A549 treated with Hydrocortisone at 1 μM for 4 hours (cell line): Measurements from ENCODE around the gene CDR2L. TPM values are rescaled to one million over a fixed set of nuclear protein-coding genes. Genes with fewer than 3 reads are reported as not detected.

Source experiments
- total RNA-seq: library from RNA; stranded (reverse); fragments of 200-300 nt; extraction: Qiagen RNA extraction; gene quantifications from 5 replicates; pipeline ENCODE4 v1.2.3, GENCODE V29; 2022

CDR2L gene
- total RNA-seq = 65.6 to 80.7 TPM (median 75.4 TPM) in 5 replicates

GRCh38 chr17:74987418-74987908 lies at the start of gene CDR2L:
TSS of gene CDR2L (plus strand) at chr17:74987632. CDS start at chr17:74988044, 412 bp downstream.

GRCh38 chr17:74972107-74972972 lies 15.1 kb upstream of the CDR2L start, which contains the start of gene HID1:
TSS of gene HID1 (minus strand) at chr17:74972759. CDS start at chr17:74972656, 103 bp downstream.

GRCh38 chr17:75012346-75013091 lies 25.1 kb downstream of the CDR2L start, which contains the start of gene MRPL58:
TSS of gene MRPL58 (plus strand) at chr17:75012670. CDS start at chr17:75012687, 17 bp downstream.

GRCh38 chr17:75046407-75047289 lies 59.2 kb downstream of the CDR2L start, which contains the start of the genes ATP5PD and KCTD2:
TSS of gene ATP5PD (minus strand) at chr17:75046969. CDS start at chr17:75042650, 4,319 bp downstream.
TSS of gene KCTD2 (plus strand) at chr17:75047225. CDS start at chr17:75047251, 26 bp downstream.

Other genes starting within 250 kb of the CDR2L start
- 35.6 to 43.3 TPM (median 40.9 TPM) in 5 replicates for gene NHERF1, start 239.0 kb upstream of the CDR2L start, total RNA-seq
- 47.3 to 59.2 TPM (median 52.9 TPM) in 5 replicates for gene NAT9, start 211.3 kb upstream of the CDR2L start, total RNA-seq
- gene GRIN2C, start 127.7 kb upstream of the CDR2L start, total RNA-seq = 0.15 to 0.30 TPM (median 0.18 TPM) in 5 replicates
- gene FDXR, start 114.6 kb upstream of the CDR2L start, total RNA-seq = 52.1 to 74.4 TPM (median 60.4 TPM) in 5 replicates
- 0.09 TPM in 1 of 5 replicates, not detected in the others for gene FADS6, start 94.0 kb upstream of the CDR2L start, total RNA-seq
- 0.02 to 0.14 TPM (median 0.09 TPM) in 5 replicates for gene USH1G, start 64.4 kb upstream of the CDR2L start, total RNA-seq
- gene OTOP2, start 63.4 kb upstream of the CDR2L start, total RNA-seq = 0.06 to 0.12 TPM (median 0.08 TPM) in 5 replicates
- not detected in 5 replicates for gene OTOP3, start 51.7 kb upstream of the CDR2L start, total RNA-seq
- 15.3 to 18.3 TPM (median 16.9 TPM) in 5 replicates for gene HID1, start 14.9 kb upstream of the CDR2L start, total RNA-seq
- 71.2 to 79.0 TPM (median 76.6 TPM) in 5 replicates for gene MRPL58, start 25.0 kb downstream of the CDR2L start, total RNA-seq
- gene ATP5PD, start 59.3 kb downstream of the CDR2L start, total RNA-seq = 481 to 533 TPM (median 504 TPM) in 5 replicates
- 30.1 to 35.5 TPM (median 30.5 TPM) in 5 replicates for gene KCTD2, start 59.6 kb downstream of the CDR2L start, total RNA-seq
- 25.8 to 33.0 TPM (median 29.0 TPM) in 5 replicates for gene SLC16A5, start 100.3 kb downstream of the CDR2L start, total RNA-seq
- gene ARMC7, start 122.3 kb downstream of the CDR2L start, total RNA-seq = 16.6 to 20.8 TPM (median 17.5 TPM) in 5 replicates
- gene NT5C, start 144.1 kb downstream of the CDR2L start, total RNA-seq = 81.2 to 127 TPM (median 122 TPM) in 5 replicates
- gene JPT1, start 166.9 kb downstream of the CDR2L start, total RNA-seq = 670 to 830 TPM (median 736 TPM) in 5 replicates
- gene SUMO2, start 195.3 kb downstream of the CDR2L start, total RNA-seq = 258 to 388 TPM (median 378 TPM) in 5 replicates
- gene NUP85, start 218.0 kb downstream of the CDR2L start, total RNA-seq = 96.4 to 110 TPM (median 98.5 TPM) in 5 replicates